UCSD-AML1 (cell line): ENCODE data around the gene ADGRV1.
"Not testable (repeated sequence)": the region's sequence is repeated elsewhere in the genome, so short reads cannot be mapped to it uniquely, and the experiment has no call there.

ENCODE experiments used
- DNase-seq: peaks from one replicate; lab custom pipeline; 2025; ENCODE audit not compliant: unreplicated experiment; lab: John Stamatoyannopoulos, UW

Gene ADGRV1

DNA sequence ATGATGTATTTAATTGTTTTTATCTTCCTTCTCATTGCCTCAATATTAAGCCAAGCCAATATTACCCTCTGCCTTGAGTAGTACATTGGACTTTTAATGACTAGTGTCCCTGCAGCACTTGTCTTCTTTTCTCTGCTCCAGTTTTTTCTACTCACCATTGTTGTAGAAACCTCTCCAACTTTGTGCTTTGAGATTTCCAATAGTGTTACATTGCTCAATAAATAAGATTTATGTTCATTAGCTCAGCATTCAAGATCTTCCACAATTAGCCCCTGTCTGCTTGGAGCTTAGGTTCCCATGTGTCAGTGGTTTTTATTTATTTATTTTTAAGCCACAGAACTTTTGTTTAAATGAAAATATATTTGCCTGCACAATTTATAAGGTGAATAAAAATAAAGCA is 145.3 kb downstream of the ADGRV1 start:
- no peak for DNase-seq

DNA sequence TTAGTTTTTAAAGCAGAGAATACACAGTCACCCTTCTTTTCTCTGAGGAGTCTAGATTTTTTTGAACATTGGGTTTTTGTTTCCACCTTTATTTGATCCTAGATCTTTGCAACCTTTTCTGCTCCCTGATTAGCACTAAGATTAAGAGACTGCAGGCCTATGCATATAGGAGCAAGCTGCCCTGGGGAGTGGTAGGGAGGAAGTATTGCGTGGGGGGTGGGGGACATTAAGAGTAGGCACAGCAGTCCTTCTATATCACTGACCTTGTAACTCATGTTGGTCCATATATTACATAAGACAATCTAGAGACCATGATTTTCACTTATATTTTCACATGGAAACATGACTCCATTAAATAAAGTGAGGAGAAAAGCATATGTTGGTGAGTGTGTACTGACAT is 149.1 kb downstream of the ADGRV1 start:
- DNase-seq = no peak

DNA sequence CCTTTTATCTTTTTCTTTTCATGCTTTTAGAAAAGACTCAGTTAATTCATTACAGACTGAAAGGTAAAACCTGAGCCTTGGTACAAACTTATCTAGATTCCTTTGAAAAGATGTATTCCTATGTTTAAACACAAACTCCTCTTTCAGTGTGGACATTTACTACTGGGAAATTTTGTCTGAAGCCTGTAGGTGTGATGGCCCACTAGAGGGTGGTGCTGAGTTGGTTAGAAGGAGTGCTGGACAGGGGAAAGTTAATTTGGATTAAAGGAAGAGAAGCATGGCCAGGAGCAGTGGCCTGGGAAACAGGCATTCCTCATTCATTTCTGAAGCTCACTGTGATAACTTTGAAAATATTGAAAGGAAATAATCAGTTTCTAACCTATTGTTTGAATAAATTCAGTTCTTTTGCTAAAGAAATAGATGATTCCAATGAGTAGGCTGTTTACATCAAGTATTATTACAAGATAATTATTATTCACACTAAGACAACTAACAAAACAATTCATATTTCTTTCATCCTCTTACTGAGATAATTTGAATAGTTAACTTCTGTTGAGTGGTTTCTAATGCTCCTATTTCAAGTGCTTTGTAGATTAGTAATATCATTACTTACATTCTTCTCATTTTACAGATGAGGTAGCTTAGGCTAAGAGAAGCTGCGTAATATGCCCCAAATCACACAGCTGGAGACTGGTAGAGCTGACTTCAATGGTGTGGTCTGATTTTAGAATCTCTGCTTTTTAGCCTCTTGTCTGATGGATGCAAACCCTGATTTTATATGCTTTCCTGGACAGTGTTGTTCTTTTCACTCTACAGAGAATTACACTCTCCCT is 150.9 kb downstream of the ADGRV1 start:
- peak; percentile 7 for DNase-seq

DNA sequence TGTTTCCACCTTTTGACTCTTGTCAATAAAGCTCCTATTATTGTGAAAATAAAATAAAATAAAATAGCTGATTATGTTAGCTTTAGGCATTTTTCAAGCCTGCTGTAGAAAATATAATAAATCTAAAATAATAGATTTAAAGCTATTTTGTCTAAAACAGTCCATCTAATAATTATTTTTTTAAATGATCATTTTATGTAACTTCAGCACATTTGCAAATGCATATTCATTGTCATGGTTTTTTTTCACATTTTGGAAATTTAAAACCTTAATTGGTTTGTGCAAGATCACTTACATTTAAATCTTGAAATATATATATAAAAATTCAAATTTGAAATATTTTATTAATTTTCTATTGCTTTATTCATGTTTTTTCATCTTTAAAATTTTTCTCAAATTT is 159.8 kb downstream of the ADGRV1 start:
- DNase-seq = no peak

DNA sequence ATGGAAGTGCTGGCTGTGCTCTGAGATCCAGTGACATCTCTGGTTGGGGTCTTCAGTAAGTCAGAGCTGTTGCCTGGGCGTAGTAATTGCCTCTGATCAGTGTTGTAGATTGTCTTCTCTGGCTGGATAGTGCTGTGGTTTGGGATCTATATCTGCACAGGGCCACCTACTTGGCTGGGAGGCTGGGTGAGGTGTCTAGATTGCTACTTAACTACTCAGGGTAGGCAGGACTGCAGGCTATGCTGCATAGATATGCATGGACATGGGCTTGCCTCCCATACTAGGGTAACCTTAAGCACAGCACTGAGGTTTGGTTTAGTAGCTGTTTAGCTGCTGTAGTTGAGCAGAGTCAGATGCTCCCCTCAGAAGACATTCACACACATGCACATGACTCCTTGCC is 181.0 kb downstream of the ADGRV1 start:
- DNase-seq = no peak

GRCh38 chr5:90740244-90740799 is 181.7 kb downstream of the ADGRV1 start:
- DNase-seq = no peak

DNA sequence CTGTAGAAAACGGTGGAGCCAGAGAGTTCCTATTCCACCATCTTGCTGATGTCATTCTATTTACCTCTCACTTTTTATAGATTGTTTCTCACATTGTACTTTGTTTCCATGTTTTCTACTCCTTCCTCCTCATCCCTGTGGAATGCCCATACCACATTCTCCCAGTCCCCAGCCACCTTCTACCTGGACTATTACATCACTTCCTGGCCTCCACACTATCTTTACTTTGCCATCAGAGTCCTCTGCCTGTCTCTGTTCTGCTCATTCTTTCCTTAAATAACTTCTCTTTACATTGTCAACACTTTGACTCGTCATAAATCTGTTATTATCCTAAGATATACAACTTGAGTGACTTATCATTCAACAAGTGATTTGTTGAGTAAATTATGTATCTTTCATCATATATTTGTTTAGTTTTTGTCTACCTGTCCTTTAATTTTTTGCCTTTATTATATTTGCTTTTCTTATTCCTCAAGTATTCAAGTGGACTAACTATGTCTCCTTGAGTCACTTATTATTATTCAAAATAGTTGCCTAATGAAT is 182.5 kb downstream of the ADGRV1 start:
- DNase-seq = no peak

GRCh38 chr5:90746119-90746518 is 187.5 kb downstream of the ADGRV1 start:
- no peak for DNase-seq

GRCh38 chr5:90747175-90747574 is 188.6 kb downstream of the ADGRV1 start:
- DNase-seq = no peak

DNA sequence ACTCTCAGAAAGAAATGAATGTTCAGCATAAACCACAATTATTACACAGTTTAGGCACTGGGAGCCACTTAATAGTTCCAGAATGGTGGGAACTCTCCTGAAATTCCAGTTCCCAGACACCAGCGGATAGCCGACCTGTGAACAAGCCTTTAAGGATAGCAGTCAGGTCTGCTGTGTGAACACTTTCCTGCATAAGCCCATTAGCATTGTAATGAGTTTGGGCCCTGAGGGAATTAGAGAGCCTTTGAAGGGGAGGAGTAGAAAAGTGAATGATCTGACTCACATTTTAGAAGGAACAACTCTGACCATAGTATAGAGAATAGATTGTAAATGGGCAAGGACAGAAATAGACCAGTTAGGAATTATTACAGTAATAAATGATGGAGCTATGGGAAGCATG is 189.1 kb downstream of the ADGRV1 start:
- DNase-seq = no peak

DNA sequence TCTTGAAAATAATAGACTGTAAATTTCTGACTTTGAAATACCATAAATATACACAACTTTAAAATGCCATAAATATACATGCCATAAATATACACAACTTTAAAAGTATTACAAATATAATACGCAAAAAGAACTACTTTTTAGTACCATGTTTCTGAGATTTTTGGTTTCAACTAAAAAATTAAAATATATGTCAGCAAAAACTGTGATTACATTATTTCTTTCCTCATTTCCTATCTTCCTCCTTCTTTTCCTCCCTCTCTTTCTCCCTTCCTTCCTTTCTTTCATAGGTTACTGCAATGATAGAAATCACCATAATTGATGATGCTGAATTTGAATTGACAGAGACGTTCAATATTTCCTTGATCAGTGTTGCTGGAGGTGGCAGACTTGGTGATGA is 200.5 kb downstream of the ADGRV1 start:
- DNase-seq = no peak

DNA sequence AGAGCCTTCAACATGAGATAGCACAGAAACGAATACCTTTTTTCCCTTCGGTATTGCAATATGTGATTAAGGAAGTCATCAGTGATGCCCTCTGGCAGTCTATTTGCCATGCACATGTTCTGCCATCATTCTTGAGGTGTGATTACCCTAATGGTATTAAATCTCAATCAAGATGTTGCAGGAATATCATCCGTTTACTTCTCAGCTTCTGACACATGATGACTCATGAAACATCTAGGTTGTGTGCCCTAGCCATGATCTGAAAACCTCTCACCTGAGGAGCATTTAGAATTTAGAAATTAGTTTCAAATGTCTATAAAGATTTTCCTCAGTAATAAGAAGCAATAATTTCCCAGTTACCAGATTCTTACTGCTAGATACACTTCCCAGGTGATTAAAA is 209.1 kb downstream of the ADGRV1 start:
- DNase-seq = no peak

DNA sequence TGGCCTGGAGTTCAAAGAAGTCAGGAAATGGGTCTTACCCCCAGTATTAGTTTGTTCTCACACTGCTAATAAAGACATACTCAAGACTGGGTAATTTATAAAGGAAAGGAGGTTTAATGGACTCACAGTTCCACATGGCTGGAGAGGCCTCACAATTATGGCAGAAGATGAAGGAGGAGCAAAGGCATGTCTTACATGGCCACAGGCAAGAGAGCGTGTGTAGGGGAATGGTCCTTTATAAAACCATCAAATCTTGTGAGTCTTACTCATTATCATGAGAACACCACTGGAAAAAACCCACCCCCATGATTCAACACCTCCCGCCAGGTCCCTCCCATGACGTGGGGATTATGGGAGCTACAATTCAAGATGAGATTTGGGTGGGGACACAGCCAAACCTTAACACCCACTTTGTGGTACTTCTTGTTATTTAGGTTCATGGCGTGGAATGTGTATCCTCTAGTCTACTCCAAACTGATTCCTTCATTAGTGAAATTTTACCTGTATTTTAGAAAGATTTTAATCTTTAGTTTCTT is 211.5 kb downstream of the ADGRV1 start:
- not testable (repeated sequence) for DNase-seq

- no peak for DNase-seq
Measured at GRCh38 chr5:90777959-90778358, 219.4 kb downstream of the ADGRV1 start.

DNA sequence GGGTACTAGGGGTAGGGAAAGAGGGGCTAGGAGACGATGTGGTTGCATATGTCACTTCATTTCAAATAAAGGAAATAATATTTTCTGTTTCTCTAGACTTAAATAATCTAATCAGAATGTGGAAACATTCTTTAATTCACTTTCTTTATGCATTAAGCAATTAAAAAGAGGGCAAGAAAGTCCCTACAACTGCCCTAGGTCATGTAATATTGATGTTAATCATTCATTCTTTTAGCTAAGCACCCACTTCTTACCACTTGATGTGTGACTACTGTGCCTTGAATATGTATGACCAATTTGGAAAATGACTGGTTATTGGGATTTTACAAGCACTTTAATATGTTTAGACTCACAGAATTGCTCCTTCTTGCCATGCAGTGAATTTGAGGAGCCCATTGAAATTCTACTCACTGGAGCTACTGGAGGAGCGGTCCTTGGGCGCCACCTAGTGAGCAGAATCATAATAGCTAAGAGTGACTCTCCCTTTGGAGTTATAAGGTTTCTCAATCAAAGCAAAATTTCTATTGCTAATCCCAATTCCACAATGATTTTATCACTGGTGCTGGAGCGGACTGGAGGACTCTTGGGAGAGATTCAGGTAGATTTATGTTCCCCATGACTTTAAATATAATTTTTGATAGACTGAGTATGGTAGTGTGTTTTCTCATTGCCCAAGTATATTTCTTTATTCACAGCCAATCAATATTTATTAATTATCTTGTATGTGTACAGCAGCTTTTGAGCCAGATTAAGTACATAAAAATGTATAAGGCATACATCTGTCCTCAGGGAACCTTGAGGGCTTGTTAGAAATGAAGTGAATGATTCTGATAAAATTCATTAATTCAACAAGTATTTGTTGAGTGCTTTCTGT is 225.1 kb downstream of the ADGRV1 start:
- peak; percentile 31 for DNase-seq

GRCh38 chr5:90786756-90787155 is 228.2 kb downstream of the ADGRV1 start:
- DNase-seq = peak; percentile 5

GRCh38 chr5:90792725-90793124 is 234.1 kb downstream of the ADGRV1 start:
- DNase-seq = no peak

DNA sequence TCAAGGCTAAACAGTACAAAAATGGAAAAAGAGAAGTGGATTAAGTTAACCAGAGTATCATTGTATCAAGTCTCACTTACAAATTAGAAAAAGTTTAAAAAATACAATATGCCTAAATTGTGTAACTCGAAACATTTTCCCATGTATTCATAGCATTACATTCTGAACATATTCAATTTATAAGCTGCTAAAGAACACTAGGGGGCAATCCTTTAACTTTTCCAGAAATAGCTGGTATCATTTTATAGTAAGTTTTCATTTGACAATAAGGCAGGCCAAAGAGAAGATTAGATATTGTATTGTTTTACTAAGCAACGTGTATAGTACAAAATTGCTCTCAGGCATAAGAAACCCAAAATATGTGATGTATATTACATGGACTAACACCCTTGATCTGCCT is 234.6 kb downstream of the ADGRV1 start:
- no peak for DNase-seq

GRCh38 chr5:90796919-90797318 is 238.3 kb downstream of the ADGRV1 start:
- not testable (repeated sequence) for DNase-seq

DNA sequence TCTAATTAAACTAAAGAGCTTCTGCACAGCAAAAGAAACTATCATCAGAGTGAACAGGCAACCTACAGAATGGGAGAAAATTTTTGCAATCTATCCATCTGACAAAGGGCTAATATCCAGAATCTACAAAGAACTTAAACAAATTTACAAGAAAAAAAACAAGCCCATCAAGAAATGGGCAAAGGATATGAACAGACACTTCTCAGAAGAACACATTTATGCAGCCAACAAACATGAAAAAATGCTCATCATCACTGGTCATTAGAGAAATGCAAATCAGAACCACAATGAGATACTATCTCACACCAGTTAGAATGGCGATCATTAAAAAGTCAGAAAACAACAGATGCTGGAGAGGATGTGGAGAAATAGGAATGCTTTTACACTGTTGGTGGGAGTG is 241.5 kb downstream of the ADGRV1 start:
- not testable (repeated sequence) for DNase-seq

DNA sequence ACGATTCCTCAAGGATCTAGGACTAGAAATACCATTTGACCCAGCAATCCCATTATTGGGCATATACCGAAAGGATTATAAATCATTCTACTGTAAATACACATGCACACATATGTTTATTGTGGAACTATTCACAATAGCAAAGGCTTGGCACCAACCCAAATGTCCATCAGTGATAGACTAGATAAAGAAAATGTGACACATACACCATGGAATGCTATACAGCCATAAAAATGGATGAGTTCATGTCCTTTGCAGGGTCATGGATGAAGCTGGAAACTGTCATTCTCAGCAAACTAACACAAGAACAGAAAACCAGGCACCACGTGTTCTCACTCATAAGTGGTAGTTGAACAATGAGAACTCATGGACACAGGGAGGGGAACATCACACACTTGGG is 241.9 kb downstream of the ADGRV1 start:
- not testable (repeated sequence) for DNase-seq
